Measurements from ENCODE around the gene ZEB1. TPM values are rescaled to one million over a fixed set of nuclear protein-coding genes. Genes with fewer than 3 reads are reported as not detected.
"Not testable (repeated sequence)": the region's sequence is repeated elsewhere in the genome, so short reads cannot be mapped to it uniquely, and the experiment has no call there.

The ZEB1 gene
- total and polyA plus RNA-seq, 2 donors = 59.0 to 166 TPM

GRCh38 chr10:31526178-31526577 lies 207.2 kb downstream of the ZEB1 start:
- no peak overlapping the region for H3K27ac ChIP-seq (ENCODE audit: low read depth)
- WGBS = 73% methylated on average over 4 of the region's 4 CpGs
- no peak for DNase-seq (ENCODE audit: extremely low spot score)
- H3K4me1 ChIP-seq (ENCODE audit: insufficient read depth) = no peaks in the 10 kb centered on the region
- peaks cover 2% of the 10 kb centered on the region for H3K36me3 ChIP-seq (ENCODE audit: insufficient read depth)
- H3K4me3 ChIP-seq (ENCODE audit: low read depth, low read length) = no peak overlapping the region

- Histone ChIP-seq H3K36me3 (ENCODE audit: insufficient read depth) (peaks cover 2% of the 10 kb centered on the region), H3K4me3 (ENCODE audit: low read depth, low read length) (no peak overlapping the region), H3K27ac (ENCODE audit: low read depth) (no peak overlapping the region), H3K4me1 (ENCODE audit: insufficient read depth) (no peaks in the 10 kb centered on the region)
- DNase-seq (ENCODE audit: extremely low spot score) = no peak
- 88% methylated on average over 11 of the region's 11 CpGs for WGBS
These were observed 207.7 kb downstream of the ZEB1 start for GRCh38 chr10:31526681-31527080.

- Histone ChIP-seq H3K27ac (ENCODE audit: low read depth) (no peak overlapping the region), H3K36me3 (ENCODE audit: insufficient read depth) (peaks cover 2% of the 10 kb centered on the region), H3K4me3 (ENCODE audit: low read depth, low read length) (no peak overlapping the region), H3K4me1 (ENCODE audit: insufficient read depth) (no peaks in the 10 kb centered on the region)
- DNase-seq (ENCODE audit: extremely low spot score) = peak; percentile 2
These were observed 209.8 kb downstream of the ZEB1 start for GRCh38 chr10:31528831-31529230.

- Histone ChIP-seq H3K36me3 (ENCODE audit: insufficient read depth) (no peaks in the 10 kb centered on the region), H3K4me3 (ENCODE audit: low read depth, low read length) (no peak overlapping the region), H3K27ac (ENCODE audit: low read depth) (no peak overlapping the region), H3K4me1 (ENCODE audit: insufficient read depth) (no peaks in the 10 kb centered on the region)
- WGBS = 24% methylated on average over 3 of the region's 3 CpGs
- no peak for DNase-seq (ENCODE audit: extremely low spot score)
These were observed 217.3 kb downstream of the ZEB1 start for GRCh38 chr10:31536302-31536701.

- Histone ChIP-seq H3K4me3 (ENCODE audit: low read depth, low read length) (no peak overlapping the region), H3K27ac (ENCODE audit: low read depth) (no peak overlapping the region), H3K4me1 (ENCODE audit: insufficient read depth) (no peaks in the 10 kb centered on the region), H3K36me3 (ENCODE audit: insufficient read depth) (no peaks in the 10 kb centered on the region)
- no peak for DNase-seq (ENCODE audit: extremely low spot score)
- WGBS = 75% methylated on average over 2 of the region's 2 CpGs
These were observed 230.9 kb downstream of the ZEB1 start for GRCh38 chr10:31549896-31550295.

GRCh38 chr10:31554556-31554955 lies 235.5 kb downstream of the ZEB1 start:
- WGBS = 93% methylated on average over 2 of the region's 2 CpGs
- no peaks in the 10 kb centered on the region for H3K4me1 ChIP-seq (ENCODE audit: insufficient read depth)
- DNase-seq (ENCODE audit: extremely low spot score) = no peak
- H3K27ac ChIP-seq (ENCODE audit: low read depth) = no peak overlapping the region
- H3K4me3 ChIP-seq (ENCODE audit: low read depth, low read length) = no peak overlapping the region
- no peaks in the 10 kb centered on the region for H3K36me3 ChIP-seq (ENCODE audit: insufficient read depth)

- no peak overlapping the region for H3K4me3 ChIP-seq (ENCODE audit: low read depth, low read length)
- 95% methylated on average over 1 of the region's 1 CpG for WGBS
- H3K4me1 ChIP-seq (ENCODE audit: insufficient read depth) = no peaks in the 10 kb centered on the region
- no peaks in the 10 kb centered on the region for H3K36me3 ChIP-seq (ENCODE audit: insufficient read depth)
- H3K27ac ChIP-seq (ENCODE audit: low read depth) = no peak overlapping the region
- DNase-seq (ENCODE audit: extremely low spot score) = no peak
These were observed 238.8 kb downstream of the ZEB1 start for GRCh38 chr10:31557854-31558253.

GRCh38 chr10:31568252-31568861 lies 249.3 kb downstream of the ZEB1 start:
- not testable (repeated sequence) for H3K4me3 ChIP-seq (ENCODE audit: low read depth, low read length); H3K4me1 ChIP-seq (ENCODE audit: insufficient read depth); H3K36me3 ChIP-seq (ENCODE audit: insufficient read depth); DNase-seq (ENCODE audit: extremely low spot score); H3K27ac ChIP-seq (ENCODE audit: low read depth)
- 89% methylated on average over 3 of the region's 3 CpGs for WGBS

- H3K36me3 ChIP-seq (ENCODE audit: insufficient read depth) = no peaks in the 10 kb centered on the region
- no peak for DNase-seq (ENCODE audit: extremely low spot score)
- no peaks in the 10 kb centered on the region for H3K4me1 ChIP-seq (ENCODE audit: insufficient read depth)
- no peak overlapping the region for H3K4me3 ChIP-seq (ENCODE audit: low read depth, low read length)
- no peak overlapping the region for H3K27ac ChIP-seq (ENCODE audit: low read depth)
- WGBS = 58% methylated on average over 2 of the region's 2 CpGs
These were observed 255.6 kb downstream of the ZEB1 start for GRCh38 chr10:31574577-31574976.

- WGBS = 93% methylated on average over 3 of the region's 3 CpGs
- H3K36me3 ChIP-seq (ENCODE audit: insufficient read depth) = no peaks in the 10 kb centered on the region
- no peaks in the 10 kb centered on the region for H3K4me1 ChIP-seq (ENCODE audit: insufficient read depth)
- no peak for DNase-seq (ENCODE audit: extremely low spot score)
- H3K27ac ChIP-seq (ENCODE audit: low read depth) = no peak overlapping the region
- no peak overlapping the region for H3K4me3 ChIP-seq (ENCODE audit: low read depth, low read length)
These were observed 259.3 kb downstream of the ZEB1 start for GRCh38 chr10:31578181-31578852.

- DNase-seq (ENCODE audit: extremely low spot score) = no peak
- no peak overlapping the region for H3K27ac ChIP-seq (ENCODE audit: low read depth)
- no peak overlapping the region for H3K4me3 ChIP-seq (ENCODE audit: low read depth, low read length)
- 92% methylated on average over 4 of the region's 4 CpGs for WGBS
- H3K36me3 ChIP-seq (ENCODE audit: insufficient read depth) = no peaks in the 10 kb centered on the region
- H3K4me1 ChIP-seq (ENCODE audit: insufficient read depth) = no peaks in the 10 kb centered on the region
These were observed 259.9 kb downstream of the ZEB1 start for GRCh38 chr10:31578951-31579350.

Small RNAs within 50 kb of the gene (small RNA-seq; reads per million reads assigned to genes)
- gene SPTLC1P1 = not detected
